Aorta (tissue), 5 donors: ENCODE results near the gene C1orf232. TPM values are rescaled to one million over a fixed set of nuclear protein-coding genes. Genes with fewer than 3 reads are reported as not detected.
A peak's percentile ranks its signal among the peaks of the same experiment; 100 is the strongest.

Experiments used
- ATAC-seq: fragments of 200-7000 bp; cut with Tn5 transposase; one replicate; pipeline ENCODE4 v1.9.1; 2022; ENCODE audit warnings: moderate library complexity; ENCODE audit not compliant: low FRiP score
- DNase-seq, 2 donors: peaks; one replicate each; pipeline ENCODE4 v3.0.0-alpha.2; 2020
- H3K27ac ChIP-seq, 2 donors: one replicate each; pipeline ENCODE4 v1.5.1; 2013; ENCODE audit warnings: low read length in 2 of 2, mild to moderate bottlenecking in 2 of 2, moderate library complexity in 2 of 2, control low read depth in 1 of 2, inconsistent platforms in 1 of 2, low read depth in 1 of 2
- H3K27me3 ChIP-seq, 2 donors: one replicate each; pipeline ENCODE4 v1.6.1; 2013; ENCODE audit warnings: control low read depth in 1 of 2, low read length in 1 of 2, mild to moderate bottlenecking in 1 of 2, moderate library complexity in 1 of 2; ENCODE audit not compliant: insufficient read depth in 2 of 2, control insufficient read depth in 1 of 2
- H3K36me3 ChIP-seq, 2 donors: one replicate each; pipeline ENCODE4 v1.6.1; 2013; ENCODE audit warnings: control low read depth in 1 of 2, low read length in 1 of 2, mild to moderate bottlenecking in 1 of 2; ENCODE audit not compliant: insufficient read depth in 2 of 2, control insufficient read depth in 1 of 2
- H3K4me1 ChIP-seq, 2 donors: one replicate each; pipeline ENCODE4 v1.6.1; 2013; ENCODE audit warnings: low read length in 2 of 2, control low read depth in 1 of 2, mild to moderate bottlenecking in 1 of 2, moderate library complexity in 1 of 2; ENCODE audit not compliant: insufficient read depth in 2 of 2, control insufficient read depth in 1 of 2
- H3K4me3 ChIP-seq, 2 donors: one replicate each; pipeline ENCODE4 v1.5.1; 2013; ENCODE audit warnings: low read length in 2 of 2, control low read depth in 1 of 2, mild to moderate bottlenecking in 1 of 2
- H3K9me3 ChIP-seq: one replicate; pipeline ENCODE4 v1.6.1; 2013; ENCODE audit warnings: mild to moderate bottlenecking, low read length; ENCODE audit not compliant: control insufficient read depth
- WGBS, 2 donors: extraction: QIAGEN DNeasy Blood & Tissue Kit; methylation state at CpG; one replicate each; pipeline ENCODE4 v1.1.7; 2013; 5-methylcytosine and 5-hydroxymethylcytosine counted together
- intact Hi-C, 2 donors: fragments of 100-400 bp; cut with DNase I; formaldehyde crosslinking; loops; one replicate each; pipeline versions ENCODE4 v1.14.2 to v1.15.0; 2022
- polyA plus RNA-seq, 2 donors: library from polyadenylated mRNA; stranded (reverse); fragments of 200-250 nt; gene quantifications; one replicate each; pipeline ENCODE4 v1.2.3, GENCODE V29; 2013
- total RNA-seq, 2 donors: library from RNA; stranded (reverse); fragmentation: NEBNext Ultra II Directional; extraction: Animal tissue kit (Norgen Biotek cat#: 25700); gene quantifications; one replicate each; pipeline ENCODE4 v1.2.1, GENCODE V29; 2021
- donor health status: healthy with polysubstance abuse.
- donor health status: Bipolar disorder and iron deficiency.
- donor health status: DM: no; HTN: no; CAD: no.
- donor health status: DM: no; HTN: no; CAD: no.
- donor health status: DM: yes; HTN: yes; CAD: no.

Gene C1orf232
- total and polyA plus RNA-seq, 4 donors, result not detected

GRCh38 chr1:26169669-26170471, 1.1 kb upstream of the C1orf232 start, which contains the start of gene ZNF593:
TSS of gene ZNF593 (plus strand) at chr1:26169908. CDS start at chr1:26169984, 76 bp downstream.
- intact Hi-C loops, result loop anchor here in 1 of 2 donors (2.0 to 5.0 kb wide), 3 partner anchors 58 to 151 kb away; partner anchors contain the start of gene PDIK1L
- Histone ChIP-seq H3K27me3 (no peaks in the 10 kb centered on the region), H3K27ac (no peak within 1 kb of the TSS), H3K9me3 (no peaks in the 10 kb centered on the region), H3K36me3 (no peaks in the 10 kb centered on the region), H3K4me1 (no peaks in the 10 kb centered on the region), H3K4me3 (peak within 1 kb of the TSS; percentile 44 to 52)
- WGBS, 2 donors, result 1 to 2% methylated on average over 70 to 76 of the region's 76 CpGs
- ATAC-seq, result peak; percentile 96
- peak; percentile 95 to 98 for DNase-seq

- Histone ChIP-seq H3K4me3 (no peak overlapping the region), H3K9me3 (no peaks in the 10 kb centered on the region), H3K27ac (no peak overlapping the region), H3K36me3 (no peaks in the 10 kb centered on the region), H3K4me1 (no peaks in the 10 kb centered on the region), H3K27me3 (no peaks in the 10 kb centered on the region)
- no peak for ATAC-seq
- DNase-seq, result no peak
- WGBS, 2 donors, result 54 to 58% methylated on average over 4 of the region's 4 CpGs
- intact Hi-C loops, result loop anchor here in 1 of 2 donors (2.0 to 5.0 kb wide), 2 partner anchors 57 to 152 kb away; partner anchors contain the start of gene PDIK1L
Observed at GRCh38 chr1:26169198-26169554, 413 bp upstream of the C1orf232 start.

GRCh38 chr1:26166719-26167281, 2.0 kb downstream of the C1orf232 start:
- WGBS, 2 donors, result 81 to 84% methylated on average over 4 of the region's 4 CpGs
- intact Hi-C loops, result loop anchor here in 1 of 2 donors (5.0 kb wide), 1 partner anchor 54 kb away; the partner anchor contains the start of gene PDIK1L
- DNase-seq (no peak), ATAC-seq (no peak)
- Histone ChIP-seq H3K36me3 (no peaks in the 10 kb centered on the region), H3K4me3 (no peak overlapping the region), H3K4me1 (no peaks in the 10 kb centered on the region), H3K27me3 (no peaks in the 10 kb centered on the region), H3K9me3 (no peaks in the 10 kb centered on the region), H3K27ac (no peak overlapping the region)

- no peak overlapping the region for H3K27ac ChIP-seq
- no peaks in the 10 kb centered on the region for H3K4me1 ChIP-seq
- no peak for ATAC-seq
- no peaks in the 10 kb centered on the region for H3K9me3 ChIP-seq
- DNase-seq, result no peak
- WGBS, 2 donors, result 80 to 81% methylated on average over 19 of the region's 19 CpGs
- H3K36me3 ChIP-seq, result no peaks in the 10 kb centered on the region
- H3K27me3 ChIP-seq, result no peaks in the 10 kb centered on the region
- H3K4me3 ChIP-seq, result no peak overlapping the region
- intact Hi-C loops, result loop anchor here (5.0 kb wide), 3 partner anchors 53 to 128 kb away; partner anchors contain the start of gene PDIK1L (in 1 of the 2)
Observed at GRCh38 chr1:26164861-26165842, 3.6 kb downstream of the C1orf232 start.

GRCh38 chr1:26164036-26164860, 4.5 kb downstream of the C1orf232 start:
- intact Hi-C loops, result loop anchor here (5.0 kb wide), 2 partner anchors 57 to 127 kb away; no protein-coding TSS in a partner anchor
- Histone ChIP-seq H3K4me3 (peak overlapping the region in 1 of 2 donors; percentile 22), H3K36me3 (no peaks in the 10 kb centered on the region), H3K27me3 (no peaks in the 10 kb centered on the region), H3K4me1 (no peaks in the 10 kb centered on the region), H3K27ac (no peak overlapping the region), H3K9me3 (no peaks in the 10 kb centered on the region)
- DNase-seq, result peak in 1 of 2 donors; percentile 85
- ATAC-seq, result peak; percentile 54
- 10% methylated on average over 61 to 72 of the region's 72 CpGs for WGBS, 2 donors

DNA sequence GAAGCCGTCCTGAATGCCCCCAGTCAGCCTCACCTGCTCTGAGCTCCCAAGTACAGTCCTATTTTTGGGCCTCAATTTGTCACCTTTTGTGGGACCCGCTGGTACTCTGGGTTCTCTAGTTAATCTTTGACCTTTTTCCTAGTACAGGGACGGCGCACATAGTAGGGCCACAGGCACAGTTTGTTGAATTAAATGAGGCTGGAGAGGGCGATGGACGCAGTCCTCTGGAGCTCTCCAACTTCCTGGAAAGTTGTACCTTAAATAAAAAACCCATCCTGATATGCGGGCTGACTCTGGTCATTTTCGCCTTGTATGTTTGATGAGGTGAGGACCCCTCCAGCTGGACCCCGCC, 5.1 kb downstream of the C1orf232 start:
- intact Hi-C loops, result loop anchor here (5.0 kb wide), 2 partner anchors 56 to 126 kb away; no protein-coding TSS in a partner anchor
- 62 to 68% methylated on average over 9 of the region's 9 CpGs for WGBS, 2 donors
- H3K4me3 ChIP-seq, result no peak overlapping the region
- no peaks in the 10 kb centered on the region for H3K4me1 ChIP-seq
- no peaks in the 10 kb centered on the region for H3K9me3 ChIP-seq
- DNase-seq (no peak), ATAC-seq (no peak)
- no peaks in the 10 kb centered on the region for H3K36me3 ChIP-seq
- no peak overlapping the region for H3K27ac ChIP-seq
- H3K27me3 ChIP-seq, result no peaks in the 10 kb centered on the region

DNA sequence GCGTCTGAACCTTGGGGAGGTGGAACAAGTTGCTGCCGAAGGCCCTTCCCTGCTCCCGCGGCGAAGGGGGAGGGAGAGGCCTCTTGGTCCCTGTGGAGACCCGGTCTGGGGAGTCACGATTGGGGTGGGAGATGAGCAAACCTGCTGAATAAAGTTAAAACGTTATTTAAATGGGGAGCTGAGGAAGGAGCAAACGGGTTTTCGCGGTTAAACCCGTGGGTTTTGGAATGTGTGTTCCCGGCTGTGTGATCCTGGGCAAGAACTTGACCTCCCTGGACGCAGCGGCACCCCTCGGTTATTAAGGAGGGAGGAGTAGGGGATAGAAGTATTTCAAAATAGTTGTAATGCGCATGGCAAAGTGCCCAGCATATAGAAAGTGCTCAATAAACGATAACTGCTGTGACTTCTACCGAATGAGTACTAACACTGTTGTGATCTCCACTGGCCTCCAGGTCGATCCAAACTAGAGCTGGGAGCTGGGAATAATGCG, 6.5 kb downstream of the C1orf232 start:
- H3K4me1 ChIP-seq, result no peaks in the 10 kb centered on the region

More for the DNA sequence above, 6.5 kb downstream of the C1orf232 start:
- H3K27ac ChIP-seq, result no peak overlapping the region
- H3K9me3 ChIP-seq, result no peaks in the 10 kb centered on the region
- no peaks in the 10 kb centered on the region for H3K36me3 ChIP-seq
- ATAC-seq (no peak), DNase-seq (no peak)
- no peaks in the 10 kb centered on the region for H3K27me3 ChIP-seq
- intact Hi-C loops, result loop anchor here (5.0 kb wide), 2 partner anchors 55 to 125 kb away; no protein-coding TSS in a partner anchor
- H3K4me3 ChIP-seq, result peak overlapping the region; percentile 46 to 49
- 38 to 48% methylated on average over 21 of the region's 21 CpGs for WGBS, 2 donors
